Ishikawa (cell line): Measurements from ENCODE around the gene MT1H.

Source experiments
- CEBPB ChIP-seq: IDR thresholded peaks from 2 replicates; pipeline ENCODE4 v1.6.1; 2012
- CREB1 ChIP-seq: IDR thresholded peaks from 2 replicates; pipeline ENCODE4 v1.6.1; 2012; ENCODE audit warnings: low read depth
- EGR1 ChIP-seq: IDR thresholded peaks from 2 replicates; pipeline ENCODE4 v1.6.1; 2012
- EP300 ChIP-seq: IDR thresholded peaks from 2 replicates; pipeline ENCODE4 v1.6.1; 2012; ENCODE audit warnings: borderline replicate concordance
- FOXM1 ChIP-seq: IDR thresholded peaks from 2 replicates; pipeline ENCODE4 v1.6.1; 2012; ENCODE audit warnings: low read depth, borderline replicate concordance
- MAX ChIP-seq: IDR thresholded peaks from 2 replicates; pipeline ENCODE4 v1.6.1; 2012
- NFIC ChIP-seq: IDR thresholded peaks from 2 replicates; pipeline ENCODE4 v1.6.1; 2012
- RAD21 ChIP-seq: IDR thresholded peaks from 2 replicates; pipeline ENCODE4 v1.6.1; 2012; ENCODE audit warnings: low read depth
- TAF1 ChIP-seq: IDR thresholded peaks from 2 replicates; pipeline ENCODE4 v1.6.1; 2012; ENCODE audit warnings: low read depth, mild to moderate bottlenecking
- TCF12 ChIP-seq: IDR thresholded peaks from 2 replicates; pipeline ENCODE4 v1.6.1; 2012; ENCODE audit warnings: low read depth
- TEAD4 ChIP-seq: IDR thresholded peaks from 2 replicates; pipeline ENCODE4 v1.6.1; 2012
- USF1 ChIP-seq: IDR thresholded peaks from 2 replicates; pipeline ENCODE4 v1.6.1; 2012
- YY1 ChIP-seq: IDR thresholded peaks from 2 replicates; pipeline ENCODE4 v1.6.1; 2012; ENCODE audit warnings: low read depth
- ZBTB7A ChIP-seq: IDR thresholded peaks from 2 replicates; pipeline ENCODE4 v1.6.1; 2012; ENCODE audit warnings: low read depth
- TF ChIP-seq, protein P1 (sequence below): IDR thresholded peaks from 2 replicates; pipeline ENCODE4 v1.6.1; 2012; ENCODE audit warnings: low read depth, mild to moderate bottlenecking

MT1H gene

DNA sequence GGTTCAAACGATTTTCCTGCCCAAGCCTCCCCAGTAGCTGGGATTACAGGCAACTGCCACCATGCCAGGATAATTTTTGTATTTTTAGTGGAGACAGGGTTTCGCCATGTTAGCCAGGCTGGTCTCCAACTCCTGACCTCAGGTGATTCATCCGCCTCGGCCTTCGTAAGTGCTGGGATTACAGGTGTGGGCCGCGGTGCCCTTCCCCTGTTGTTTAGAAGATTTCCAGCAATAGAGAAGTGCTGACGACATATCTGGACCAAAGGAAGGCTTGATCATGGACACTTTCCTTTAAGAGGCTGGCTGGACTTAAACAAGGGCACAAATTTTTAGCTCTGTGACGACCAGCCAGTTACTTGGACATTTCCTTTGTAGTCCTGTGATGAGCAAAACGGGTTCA is 38.4 kb upstream of the MT1H start:
- TF ChIP-seq ZBTB7A: no peak
- no peak for TF ChIP-seq CEBPB
- no peak for TF ChIP-seq CREB1
- TF ChIP-seq FOXM1: no peak
- no peak for TF ChIP-seq YY1
- no peak for TF ChIP-seq EGR1
- TF ChIP-seq MAX: no peak
- TF ChIP-seq NFIC: no peak
- TF ChIP-seq USF1: no peak
- TF ChIP-seq RAD21: no peak
- TF ChIP-seq TAF1: no peak
- TF ChIP-seq EP300: no peak
- no peak for TF ChIP-seq TEAD4
- TF ChIP-seq, protein P1, sequence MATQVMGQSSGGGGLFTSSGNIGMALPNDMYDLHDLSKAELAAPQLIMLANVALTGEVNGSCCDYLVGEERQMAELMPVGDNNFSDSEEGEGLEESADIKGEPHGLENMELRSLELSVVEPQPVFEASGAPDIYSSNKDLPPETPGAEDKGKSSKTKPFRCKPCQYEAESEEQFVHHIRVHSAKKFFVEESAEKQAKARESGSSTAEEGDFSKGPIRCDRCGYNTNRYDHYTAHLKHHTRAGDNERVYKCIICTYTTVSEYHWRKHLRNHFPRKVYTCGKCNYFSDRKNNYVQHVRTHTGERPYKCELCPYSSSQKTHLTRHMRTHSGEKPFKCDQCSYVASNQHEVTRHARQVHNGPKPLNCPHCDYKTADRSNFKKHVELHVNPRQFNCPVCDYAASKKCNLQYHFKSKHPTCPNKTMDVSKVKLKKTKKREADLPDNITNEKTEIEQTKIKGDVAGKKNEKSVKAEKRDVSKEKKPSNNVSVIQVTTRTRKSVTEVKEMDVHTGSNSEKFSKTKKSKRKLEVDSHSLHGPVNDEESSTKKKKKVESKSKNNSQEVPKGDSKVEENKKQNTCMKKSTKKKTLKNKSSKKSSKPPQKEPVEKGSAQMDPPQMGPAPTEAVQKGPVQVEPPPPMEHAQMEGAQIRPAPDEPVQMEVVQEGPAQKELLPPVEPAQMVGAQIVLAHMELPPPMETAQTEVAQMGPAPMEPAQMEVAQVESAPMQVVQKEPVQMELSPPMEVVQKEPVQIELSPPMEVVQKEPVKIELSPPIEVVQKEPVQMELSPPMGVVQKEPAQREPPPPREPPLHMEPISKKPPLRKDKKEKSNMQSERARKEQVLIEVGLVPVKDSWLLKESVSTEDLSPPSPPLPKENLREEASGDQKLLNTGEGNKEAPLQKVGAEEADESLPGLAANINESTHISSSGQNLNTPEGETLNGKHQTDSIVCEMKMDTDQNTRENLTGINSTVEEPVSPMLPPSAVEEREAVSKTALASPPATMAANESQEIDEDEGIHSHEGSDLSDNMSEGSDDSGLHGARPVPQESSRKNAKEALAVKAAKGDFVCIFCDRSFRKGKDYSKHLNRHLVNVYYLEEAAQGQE: no peak

DNA sequence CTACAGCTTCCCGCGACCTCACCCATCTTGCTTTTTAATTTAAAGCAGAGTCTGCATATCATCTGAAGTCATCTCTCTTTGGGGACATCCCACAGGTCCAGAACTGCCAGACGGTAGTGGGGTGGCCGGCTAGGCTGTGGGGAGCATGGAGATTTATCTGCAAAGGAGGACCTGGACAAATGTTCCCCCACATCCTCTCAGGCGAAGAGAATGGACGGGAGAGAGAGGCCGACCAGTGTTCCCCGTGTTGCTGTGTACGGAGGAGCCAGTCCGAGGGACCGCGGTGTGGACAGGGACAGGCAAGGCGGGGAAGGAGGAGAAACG is 37.8 kb upstream of the MT1H start:
- TF ChIP-seq CREB1 (no peak), NFIC (no peak), TCF12 (no peak), YY1 (no peak), EGR1 (no peak), MAX (no peak), FOXM1 (no peak), TAF1 (no peak), USF1 (no peak), CEBPB (no peak), TEAD4 (no peak), RAD21 (no peak), EP300 (no peak), ZBTB7A (no peak)
- TF ChIP-seq, protein P1: no peak

- TF ChIP-seq RAD21: no peak
- TF ChIP-seq CREB1: no peak
- TF ChIP-seq CEBPB: no peak
- TF ChIP-seq TEAD4: no peak
- TF ChIP-seq, protein P1: no peak
- no peak for TF ChIP-seq TCF12
- no peak for TF ChIP-seq TAF1
- TF ChIP-seq EGR1: no peak
- TF ChIP-seq ZBTB7A: no peak
- TF ChIP-seq MAX: no peak
- no peak for TF ChIP-seq NFIC
- no peak for TF ChIP-seq YY1
- no peak for TF ChIP-seq USF1
- no peak for TF ChIP-seq FOXM1
- no peak for TF ChIP-seq EP300
These were observed 37.3 kb upstream of the MT1H start, which contains the start of gene MT1M for GRCh38 chr16:56632156-56632847. TSS of gene MT1M (plus strand) at chr16:56632659. CDS start at chr16:56632732, 73 bp downstream.
